NCI-H2029 (cell line): ENCODE results near the gene ASCL1.

Experiments
- DNase-seq: peaks from one replicate; lab custom pipeline; 2025; lab: John Stamatoyannopoulos, UW

ASCL1 gene

DNA sequence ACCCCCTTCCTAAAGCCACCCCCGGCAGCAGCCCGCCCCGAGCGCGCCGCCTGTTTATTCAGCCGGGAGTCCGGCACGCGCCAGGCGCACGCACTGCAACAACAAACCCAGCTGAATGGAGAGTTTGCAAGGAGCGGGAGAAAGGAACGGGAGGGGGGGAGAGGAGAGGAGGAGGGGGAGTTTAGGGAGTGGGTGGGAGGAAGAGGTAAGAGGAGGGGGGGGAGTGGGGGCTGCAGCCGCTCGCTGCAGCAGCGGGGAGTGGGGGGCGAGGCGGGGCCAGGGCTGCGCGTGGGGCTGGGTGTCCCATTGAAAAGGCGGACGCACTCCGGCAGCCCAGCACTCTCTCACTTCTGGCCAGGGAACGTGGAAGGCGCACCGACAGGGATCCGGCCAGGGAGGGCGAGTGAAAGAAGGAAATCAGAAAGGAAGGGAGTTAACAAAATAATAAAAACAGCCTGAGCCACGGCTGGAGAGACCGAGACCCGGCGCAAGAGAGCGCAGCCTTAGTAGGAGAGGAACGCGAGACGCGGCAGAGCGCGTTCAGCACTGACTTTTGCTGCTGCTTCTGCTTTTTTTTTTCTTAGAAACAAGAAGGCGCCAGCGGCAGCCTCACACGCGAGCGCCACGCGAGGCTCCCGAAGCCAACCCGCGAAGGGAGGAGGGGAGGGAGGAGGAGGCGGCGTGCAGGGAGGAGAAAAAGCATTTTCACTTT is at the start of gene ASCL1:
Gene ASCL1, plus strand, starts transcription at position 336 of the 712 bp plus-strand sequence. CDS start 571 bp downstream, outside the sequence.
- peak; percentile 94 for DNase-seq

DNA sequence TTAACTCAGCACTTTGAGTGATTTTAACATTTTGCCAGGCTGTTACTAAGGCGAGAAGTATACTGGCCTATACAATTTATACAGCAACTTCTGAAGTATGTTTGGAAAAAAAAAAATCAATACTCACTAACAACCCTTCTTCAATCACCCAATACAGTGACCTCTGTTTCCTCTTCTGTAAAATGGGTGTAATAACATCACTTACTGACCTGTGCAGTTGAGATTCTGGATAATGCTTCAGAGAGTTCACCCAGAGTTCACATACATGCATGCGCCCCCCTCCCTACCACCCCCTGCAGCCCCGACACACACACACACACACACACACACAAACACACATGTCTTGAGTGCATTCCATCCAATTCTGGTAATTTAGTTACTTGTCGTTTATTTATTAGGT is 49.6 kb upstream of the ASCL1 start:
- DNase-seq: no peak

DNA sequence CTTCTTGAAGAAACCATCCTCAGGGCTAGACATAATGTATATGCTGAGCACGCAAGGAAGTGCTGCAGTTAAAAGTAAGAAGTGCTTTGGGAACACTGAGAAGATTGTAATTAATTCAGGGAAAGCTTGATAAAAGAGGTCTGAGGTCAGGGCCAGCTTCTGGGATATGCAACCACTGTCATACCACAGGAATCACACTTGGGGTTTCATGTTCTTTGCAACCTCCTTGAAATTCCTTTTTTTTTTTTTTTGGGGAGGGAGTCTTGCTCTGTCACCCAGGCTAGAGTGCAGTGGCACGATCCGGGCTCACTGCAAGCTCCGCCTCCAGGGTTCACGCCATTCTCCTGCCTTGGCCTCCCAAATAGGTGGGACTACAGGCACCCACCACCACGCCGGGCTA is 47.3 kb upstream of the ASCL1 start:
- no peak for DNase-seq

DNA sequence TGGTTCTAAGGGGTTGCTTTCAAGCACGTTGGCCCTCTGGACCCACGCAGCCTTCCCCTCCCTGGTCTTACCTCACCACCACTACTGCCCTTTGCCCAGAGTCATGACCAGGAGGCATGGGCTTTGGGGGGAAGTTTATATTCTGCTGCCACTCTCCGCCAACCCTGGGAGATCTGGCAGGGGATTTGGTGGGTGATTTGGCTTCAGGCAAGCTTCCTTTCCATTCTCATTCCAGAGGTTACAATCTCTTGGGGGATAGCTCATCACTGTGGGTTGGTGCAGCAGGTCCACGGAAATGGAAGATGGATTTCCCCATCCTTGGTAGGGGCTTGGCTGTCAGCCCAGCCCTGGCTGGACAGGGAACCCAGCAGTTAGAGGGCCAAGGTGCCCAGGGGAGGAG is 46.7 kb upstream of the ASCL1 start:
- DNase-seq: no peak

DNA sequence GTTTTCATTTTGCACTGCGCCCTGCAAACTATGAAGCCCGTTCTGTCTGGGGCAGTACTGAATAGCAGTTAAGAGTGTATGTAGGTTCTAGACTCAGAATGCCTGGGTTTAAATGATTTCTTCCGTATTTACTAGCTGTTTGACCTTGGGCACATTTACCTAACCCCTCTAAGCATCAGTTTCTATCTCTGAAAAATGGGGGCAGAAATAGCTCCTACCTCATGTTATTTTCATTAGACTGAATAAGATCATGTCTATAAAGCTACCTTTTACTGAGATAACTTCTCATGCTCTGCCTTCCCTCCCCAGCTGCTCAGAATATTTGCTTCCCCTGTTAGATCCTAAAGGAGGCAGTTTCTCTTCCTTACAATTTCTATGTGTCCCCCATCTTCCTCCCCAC is 46.2 kb upstream of the ASCL1 start:
- DNase-seq: no peak

DNA sequence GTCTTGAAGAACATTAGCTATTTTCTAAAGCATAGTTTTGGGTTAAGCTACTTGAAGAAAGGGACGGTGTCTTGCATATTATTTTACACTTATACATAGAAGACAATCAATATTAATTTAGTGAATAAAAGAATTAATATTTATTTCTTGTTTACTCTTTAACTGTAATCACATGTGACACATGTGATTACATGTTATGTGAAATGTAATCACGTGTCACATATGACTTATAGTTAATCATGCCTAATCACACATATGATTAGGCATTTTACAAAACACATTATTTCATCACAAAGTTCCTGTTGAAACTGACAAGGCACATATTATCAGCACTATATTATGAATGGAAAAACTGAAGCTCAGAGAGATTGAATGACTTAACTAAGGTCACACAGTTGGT is 45.2 kb upstream of the ASCL1 start:
- DNase-seq: no peak

DNA sequence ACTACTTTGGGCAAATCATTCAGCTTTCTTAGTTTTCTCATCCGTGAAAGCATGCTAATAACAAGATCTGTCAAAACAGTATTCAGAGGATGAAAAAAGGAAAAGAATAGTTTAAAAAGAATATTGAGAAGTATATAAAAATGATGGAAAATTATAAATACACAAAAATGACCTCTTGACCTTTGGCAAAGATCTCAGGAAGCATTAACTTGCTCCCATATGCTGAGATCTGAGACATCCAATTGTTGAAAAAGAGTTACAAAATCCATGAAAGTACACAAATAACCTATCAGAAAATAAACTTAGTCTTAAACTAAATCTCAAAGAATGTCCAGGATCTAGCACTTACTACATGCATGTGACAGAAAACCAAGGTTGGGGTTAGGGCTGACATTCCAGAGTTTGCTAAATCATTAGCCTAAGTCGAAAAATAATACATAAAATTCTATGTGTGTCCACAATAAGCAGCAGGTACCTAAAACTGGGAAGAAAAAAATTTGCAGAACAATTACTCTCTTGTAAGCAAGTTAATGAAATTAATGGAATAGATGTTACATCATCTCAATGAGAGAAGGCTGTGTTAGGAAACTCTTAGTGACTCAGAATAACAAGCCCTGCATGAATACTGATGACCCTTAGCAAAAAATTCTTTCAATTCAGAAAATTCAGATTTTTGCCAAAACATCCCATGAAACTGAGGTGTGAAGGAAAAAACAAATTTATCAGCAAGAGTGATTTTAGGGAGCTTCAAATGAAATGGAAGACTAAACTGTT is 43.8 kb upstream of the ASCL1 start:
- no peak for DNase-seq

DNA sequence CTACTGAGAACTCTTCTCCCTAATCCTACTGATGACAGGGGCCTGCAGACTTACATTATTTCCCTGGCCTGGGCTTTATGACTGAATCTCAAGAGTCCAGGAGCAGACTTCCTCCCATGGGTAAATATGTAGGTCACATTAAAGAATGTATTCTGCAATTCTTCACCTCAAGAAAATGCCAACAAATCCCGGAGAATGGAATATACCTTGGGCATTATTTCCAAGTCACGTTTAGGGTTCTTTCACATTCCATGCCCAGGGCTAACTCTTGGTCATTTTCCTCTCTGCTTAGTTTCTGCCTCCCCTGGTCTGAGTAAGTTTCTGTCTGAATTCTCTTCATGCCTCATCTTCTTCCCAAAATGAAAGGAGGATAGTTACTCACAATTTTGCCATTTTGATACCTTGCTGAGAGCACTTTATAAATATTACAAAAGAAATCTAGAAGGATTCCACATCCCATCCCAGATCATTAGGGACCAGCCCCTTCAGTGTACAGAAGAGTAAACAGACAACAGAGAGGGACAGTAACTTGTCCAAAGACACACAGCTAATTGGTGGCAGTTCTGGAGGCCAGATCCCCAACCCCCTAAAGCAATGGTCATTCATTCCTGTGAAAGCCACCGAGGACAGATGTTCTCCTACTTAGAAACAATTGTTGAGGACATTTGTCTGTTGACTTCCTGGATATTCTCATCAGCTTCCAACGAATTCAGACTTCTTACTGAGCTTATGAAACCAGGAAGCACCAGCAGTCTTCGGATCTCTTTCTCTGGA is 41.0 kb upstream of the ASCL1 start:
- DNase-seq: no peak

DNA sequence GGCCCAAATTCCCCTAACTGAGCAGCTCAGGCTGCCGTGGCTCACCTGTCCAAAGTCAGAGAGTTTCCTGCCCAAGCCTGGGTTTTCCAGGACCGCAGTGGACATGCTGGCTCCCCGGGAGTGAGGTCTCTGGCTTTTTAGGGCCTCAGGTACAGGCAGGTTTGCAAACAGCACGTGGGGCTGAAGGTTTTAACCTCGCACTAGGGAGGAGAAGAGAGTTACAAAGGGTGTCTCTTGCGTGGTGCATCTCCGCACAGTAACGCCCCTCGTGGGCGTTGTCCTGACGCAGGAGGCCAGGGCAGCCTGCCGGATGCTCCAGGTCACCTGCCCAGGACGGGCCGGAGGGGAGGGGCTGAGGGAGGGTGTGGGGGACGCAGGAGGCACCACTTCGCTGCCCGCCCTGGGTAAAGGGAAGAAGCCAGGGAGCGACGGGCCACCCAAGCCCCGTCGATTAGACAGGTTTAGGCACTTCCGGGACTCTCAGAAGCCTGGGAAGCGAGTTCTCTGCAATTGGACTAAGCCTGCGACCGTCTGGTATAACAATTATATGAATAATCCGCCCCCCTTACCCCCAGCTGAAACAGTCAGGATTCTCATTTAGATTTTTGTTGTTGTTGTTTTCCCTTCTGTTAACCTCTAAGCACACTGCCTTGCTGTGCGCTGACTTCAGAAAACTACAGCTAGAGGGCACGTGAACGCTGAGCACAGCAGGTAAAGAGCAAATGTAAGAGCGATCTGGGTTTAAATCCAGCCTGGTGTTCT is 40.3 kb upstream of the ASCL1 start, which contains the start of gene PAH:
Gene PAH, minus strand, starts transcription at position 219 of the 762 bp plus-strand sequence. Its CDS starts 114 bp downstream, at position 105.
- peak; percentile 46 for DNase-seq

DNA sequence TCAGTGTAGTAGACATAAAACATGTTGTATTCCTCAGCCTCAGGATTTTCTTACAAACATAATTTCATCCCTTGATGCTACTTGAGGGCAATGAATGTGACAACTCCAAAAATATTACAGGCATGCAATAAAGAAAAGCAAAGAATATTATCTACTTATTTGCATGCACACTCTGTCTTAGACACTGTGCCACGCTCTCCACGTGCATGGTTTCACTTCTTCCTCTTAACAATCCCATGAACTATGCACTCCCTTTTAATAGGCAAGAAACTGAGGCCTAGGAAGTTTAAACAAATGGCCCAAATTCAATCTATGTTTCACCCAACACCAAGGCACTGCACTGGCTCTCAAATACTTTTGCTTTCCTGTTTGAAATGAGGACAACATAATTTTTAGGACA is 38.6 kb upstream of the ASCL1 start:
- DNase-seq: no peak

DNA sequence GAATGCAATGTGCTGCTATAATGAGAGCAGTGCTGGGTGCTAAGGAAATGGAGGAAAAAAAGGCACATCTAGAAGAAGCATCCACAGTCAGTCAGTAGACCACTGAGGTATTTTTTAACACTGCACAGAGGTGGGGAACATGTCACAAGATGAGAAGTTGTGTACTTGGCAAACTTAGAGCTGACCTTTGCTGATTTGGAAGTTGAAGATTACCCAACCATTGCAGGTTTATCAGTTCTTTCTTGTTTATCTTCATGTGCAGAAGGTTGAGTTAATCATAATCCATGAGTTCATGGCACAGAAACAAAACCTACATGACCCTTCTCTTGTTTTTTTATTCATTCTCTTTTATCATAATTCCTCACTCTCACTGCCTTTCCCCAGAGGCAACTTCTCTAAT is 37.2 kb upstream of the ASCL1 start:
- no peak for DNase-seq

DNA sequence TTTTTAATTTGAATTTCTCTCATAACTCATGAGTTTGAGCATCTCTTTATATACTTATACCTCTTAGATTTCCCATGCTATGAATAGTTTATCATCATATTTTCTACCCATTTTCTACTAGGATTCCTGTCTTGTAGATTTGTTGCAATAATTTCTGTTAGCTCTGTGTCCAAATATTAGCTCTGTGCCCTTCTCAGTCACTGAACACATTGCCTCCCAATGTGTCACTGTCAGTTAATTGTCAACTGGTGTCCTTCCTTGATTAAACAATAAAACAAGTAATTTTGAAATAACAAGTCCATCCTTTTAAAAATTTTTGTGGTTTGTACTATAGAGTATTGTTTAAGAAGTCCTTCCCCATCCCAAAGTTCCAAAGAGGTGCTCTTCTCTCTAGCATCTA is 36.2 kb upstream of the ASCL1 start:
- DNase-seq: no peak

DNA sequence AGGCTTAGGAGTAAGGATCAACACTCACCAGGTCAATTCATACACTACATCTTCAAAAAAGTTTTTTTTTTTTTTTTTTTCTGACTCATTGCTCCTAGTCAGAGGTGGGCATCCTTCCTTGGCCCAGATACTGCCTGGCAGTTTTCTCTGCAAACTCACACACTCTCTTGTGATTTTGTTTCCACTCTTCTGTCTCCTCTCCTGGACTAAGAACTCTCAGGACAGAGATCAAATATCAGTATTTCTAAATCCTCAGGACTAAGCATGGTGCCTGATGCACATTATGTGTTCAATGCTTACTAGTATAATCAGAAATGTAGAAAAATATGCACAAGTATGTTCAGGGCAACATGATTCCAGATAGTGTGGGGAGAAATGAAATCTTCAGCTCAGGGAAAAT is 30.3 kb upstream of the ASCL1 start:
- DNase-seq: no peak

DNA sequence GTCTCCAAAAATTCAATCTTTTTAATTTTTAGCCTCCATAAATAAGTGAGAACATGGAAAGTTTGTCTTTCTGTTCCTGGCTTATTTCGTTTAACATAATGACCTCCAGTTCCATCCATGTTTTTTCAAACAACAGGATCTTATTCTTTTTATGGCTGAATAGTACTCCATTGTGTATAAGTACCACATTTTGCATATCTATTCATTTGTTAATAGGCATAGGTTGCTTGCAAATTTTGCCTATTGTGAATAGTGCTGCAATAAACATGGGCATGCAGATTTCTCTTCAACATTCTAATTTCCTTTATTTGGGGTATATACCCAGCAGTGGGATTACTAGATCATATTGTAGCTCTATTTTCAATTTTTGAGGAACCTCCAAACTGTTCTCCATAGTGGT is 24.3 kb upstream of the ASCL1 start:
- no peak for DNase-seq

DNA sequence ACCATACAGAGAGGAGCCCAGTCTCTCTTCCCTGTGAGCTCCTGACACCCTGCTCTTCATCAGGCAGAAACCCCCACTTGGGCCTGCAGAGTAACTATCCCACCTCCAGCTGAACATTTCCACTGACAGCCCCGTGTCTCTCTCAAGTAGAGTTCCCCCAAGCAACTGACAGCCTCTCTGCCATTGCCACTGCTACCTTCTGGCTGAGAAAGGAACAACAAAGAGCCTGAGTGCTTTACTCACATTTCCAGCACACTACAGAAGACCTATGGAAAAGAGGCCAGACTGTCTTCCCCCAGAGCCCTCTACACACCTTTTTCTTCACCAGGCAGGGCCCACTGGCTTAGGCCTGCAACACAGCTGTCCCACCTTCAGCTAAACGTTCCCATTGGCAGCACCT is 18.4 kb upstream of the ASCL1 start:
- no peak for DNase-seq

DNA sequence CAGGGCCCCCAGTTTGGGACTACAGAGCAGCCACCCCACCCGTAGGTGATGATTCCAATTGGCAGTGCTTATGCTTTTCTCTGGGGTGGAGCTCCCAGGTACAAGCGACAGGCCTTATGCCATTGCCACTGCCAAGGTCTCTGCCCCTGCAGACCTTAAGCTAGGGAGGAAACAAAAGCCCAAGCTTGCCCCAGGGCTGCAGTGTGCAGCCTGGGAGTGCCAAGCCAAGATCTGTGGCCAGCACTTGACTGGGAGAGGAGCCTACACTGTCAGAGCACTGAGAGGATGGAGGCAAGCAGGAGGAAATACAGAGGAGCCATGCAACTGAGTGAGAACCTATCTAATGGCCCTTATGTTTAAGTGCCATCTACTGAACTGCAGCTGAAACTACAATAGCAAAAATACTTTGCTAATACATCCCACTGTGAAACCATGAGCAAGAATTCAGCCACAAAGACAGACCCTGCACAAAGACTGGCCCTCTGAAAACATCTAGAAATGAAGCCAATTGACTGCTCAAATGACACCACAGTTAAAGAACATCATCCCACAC is 17.7 kb upstream of the ASCL1 start:
- no peak for DNase-seq

DNA sequence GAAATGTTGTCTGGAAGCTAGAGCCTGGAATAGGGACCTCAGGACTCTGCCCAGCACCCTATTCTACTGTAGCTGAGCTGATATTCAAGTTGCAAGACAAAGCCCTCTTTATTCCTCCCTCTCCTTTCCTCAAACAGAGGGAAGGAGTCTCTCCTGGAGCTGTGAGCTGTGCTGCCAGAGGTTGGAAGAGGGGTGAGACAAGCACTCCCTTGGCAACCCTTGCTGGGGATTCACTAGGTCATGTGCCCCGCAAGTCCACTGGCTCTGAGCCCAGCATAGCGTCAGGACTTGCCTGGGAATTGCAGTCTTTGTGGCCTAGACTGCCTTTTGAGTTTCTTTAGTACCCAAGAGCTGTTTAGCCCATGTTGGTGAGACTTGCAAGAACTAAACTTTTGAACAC is 11.4 kb upstream of the ASCL1 start:
- peak; percentile 7 for DNase-seq

DNA sequence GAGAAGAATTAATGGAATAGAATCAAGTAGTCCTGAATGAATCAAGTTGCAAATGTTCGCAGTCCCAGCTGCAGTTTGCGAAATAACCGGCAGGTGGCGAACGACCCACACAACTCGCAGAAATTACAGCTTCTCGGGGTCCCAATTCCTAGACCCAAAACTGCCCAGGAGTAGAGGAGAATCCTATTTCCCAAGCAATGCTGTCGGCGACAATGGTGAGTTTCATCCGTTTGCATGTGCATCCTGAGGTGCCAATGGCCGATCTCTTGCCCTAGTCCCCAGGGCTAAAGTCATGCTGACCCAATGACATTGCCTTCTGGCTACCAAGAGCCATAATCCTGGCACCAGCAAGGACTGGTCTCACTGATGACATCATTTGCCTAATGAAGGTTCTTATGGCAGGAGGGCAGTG is 8.5 kb upstream of the ASCL1 start:
- DNase-seq: peak; percentile 72

DNA sequence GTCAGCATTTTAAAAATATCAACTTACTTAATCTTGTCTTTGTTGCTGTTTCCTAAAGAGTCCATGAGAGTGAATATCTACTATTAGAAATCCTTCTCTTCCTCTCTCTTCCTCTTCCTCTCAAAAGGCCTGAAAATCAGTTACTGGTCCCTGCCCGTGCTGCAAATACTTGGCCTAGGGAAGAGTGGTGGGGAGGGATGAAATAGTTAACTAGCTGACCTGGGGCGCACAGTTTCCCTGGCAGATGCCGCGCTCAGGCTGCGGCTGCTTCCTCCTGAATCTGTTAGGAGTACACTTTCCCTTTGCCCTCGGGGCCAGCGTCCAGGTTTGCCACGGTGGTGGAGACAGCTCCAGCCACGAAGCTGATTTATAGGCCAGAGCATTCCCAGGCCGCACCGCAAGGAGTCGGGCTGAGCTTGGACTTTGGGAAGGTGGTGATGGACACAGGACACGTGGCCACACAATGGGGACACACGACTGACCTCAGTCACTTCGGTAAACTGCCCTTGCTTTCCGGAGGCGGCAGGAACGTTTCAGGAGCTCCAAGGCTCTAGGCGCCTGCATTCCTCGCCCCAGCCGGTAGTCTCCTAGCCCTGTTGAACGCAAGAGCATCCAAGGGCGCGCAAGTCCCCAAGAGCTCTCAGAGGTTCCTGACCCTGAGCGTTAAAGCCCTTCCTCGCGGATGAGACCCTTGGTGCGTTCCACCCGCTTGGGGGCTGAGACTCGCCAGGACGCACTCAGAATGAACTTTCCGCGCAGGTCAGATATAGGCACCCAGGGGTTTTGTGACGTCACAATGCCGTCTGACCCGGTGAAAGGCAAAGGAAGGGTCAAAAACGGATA is 7.1 kb upstream of the ASCL1 start:
- DNase-seq: peak; percentile 88

DNA sequence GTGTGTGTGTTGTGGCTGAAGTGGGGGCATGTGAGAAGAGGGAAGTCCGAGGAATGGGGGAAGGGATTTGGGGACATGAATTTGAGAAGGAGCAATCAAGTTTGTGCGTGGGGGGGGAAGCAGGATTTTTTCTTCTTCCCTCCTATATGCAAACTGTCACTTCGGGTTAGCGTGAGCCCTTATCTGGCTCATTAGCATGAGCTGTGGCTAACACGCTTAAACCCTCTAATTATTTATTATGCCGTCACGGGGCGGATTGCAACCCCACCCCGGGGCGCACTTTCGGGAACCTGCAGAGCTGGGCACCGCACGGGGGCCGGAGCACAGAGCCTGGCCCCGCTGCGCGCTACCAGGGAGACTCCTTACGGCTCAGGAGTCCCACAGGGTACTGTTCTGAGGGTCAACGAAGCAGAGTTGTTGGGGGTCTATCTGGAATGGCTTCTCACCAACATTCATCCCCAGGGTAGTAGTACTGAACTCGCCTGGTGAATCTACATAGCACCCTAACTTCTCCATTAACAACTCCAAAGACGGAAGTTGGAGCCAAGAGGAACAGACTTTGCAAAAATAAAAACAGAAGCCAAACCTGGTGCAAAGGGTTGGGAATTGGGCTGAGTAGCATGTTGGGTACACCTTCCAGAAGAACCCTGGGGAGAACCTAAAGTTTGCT is 6.4 kb upstream of the ASCL1 start:
- peak; percentile 59 for DNase-seq
